Fibroblast of lung (primary cell): ENCODE data around the gene BIN1.

Experiments
- CTCF ChIP-seq, 2 donors: IDR thresholded peaks in 1 of 2; conservative IDR thresholded peaks in 1 of 2; 1 replicate in 1 of 2; 2 replicates in 1 of 2; pipeline ENCODE4 v1.5.1; 2011 to 2012; ENCODE audit warnings: low read length in 2 of 2, control low read depth in 1 of 2, inconsistent platforms in 1 of 2, low read depth in 1 of 2, mild to moderate bottlenecking in 1 of 2
- EZH2 ChIP-seq: IDR thresholded peaks from 2 replicates; pipeline ENCODE4 v1.5.1; 2012; ENCODE audit warnings: low read length, control low read depth, mild to moderate bottlenecking; ENCODE audit errors: missing control alignments

- TF ChIP-seq CTCF (conservative IDR thresholded peaks at IDR 0.05 in 1 of 2, IDR thresholded peaks at IDR 0.05 in 1 of 2; ENCODE audit: low read depth in 1 of 2, low read length in 2 of 2) (no peak), EZH2 (no peak)
Observed at GRCh38 chr2:127115471-127116199, 8.7 kb upstream of the BIN1 start.
